Neutrophil (primary cell): Measurements from ENCODE around the gene RAPGEF3.

ENCODE experiments used
- H3K27ac ChIP-seq: fragments of 200-600 bp; sonication (generic); 2 replicates; pipeline ENCODE4 v1.5.1; 2016; ENCODE audit warnings: mild to moderate bottlenecking, moderate library complexity
- H3K27me3 ChIP-seq: fragments of 200-600 bp; sonication (generic); 2 replicates; pipeline ENCODE4 v1.6.0; 2016; ENCODE audit warnings: mild to moderate bottlenecking
- H3K36me3 ChIP-seq: fragments of 200-600 bp; sonication (generic); 2 replicates; pipeline ENCODE4 v1.5.1; 2017
- H3K4me1 ChIP-seq, 2 experiments: fragments of 200-600 bp in 1 of 2; sonication (generic) in 1 of 2; 1 replicate in 1 of 2; 2 replicates in 1 of 2; pipeline versions ENCODE4 v1.5.1 to v1.6.1; 2013 to 2016; ENCODE audit warnings: low read depth in 1 of 2, low read length in 1 of 2, mild to moderate bottlenecking in 1 of 2, moderate library complexity in 1 of 2; ENCODE audit not compliant: control insufficient read depth in 1 of 2, insufficient read depth in 1 of 2
- H3K4me3 ChIP-seq, 2 experiments: fragments of 200-600 bp in 1 of 2; sonication (generic) in 1 of 2; 1 replicate in 1 of 2; 2 replicates in 1 of 2; pipeline ENCODE4 v1.5.1; 2013 to 2016; ENCODE audit warnings: low read depth in 1 of 2, low read length in 1 of 2, mild to moderate bottlenecking in 1 of 2, moderate library complexity in 1 of 2
- H3K9me3 ChIP-seq: fragments of 200-600 bp; sonication (generic); 2 replicates; pipeline ENCODE4 v1.5.1; 2016
- TF ChIP-seq, protein P1 (sequence below): fragments of 200-600 bp; sonication (generic); IDR thresholded peaks from 2 replicates; pipeline ENCODE4 v1.5.1; 2016; ENCODE audit warnings: antibody characterized with exemption

Gene RAPGEF3

GRCh38 chr12:47751561-47751960 is 7.1 kb downstream of the RAPGEF3 start:
- TF ChIP-seq, protein P1, sequence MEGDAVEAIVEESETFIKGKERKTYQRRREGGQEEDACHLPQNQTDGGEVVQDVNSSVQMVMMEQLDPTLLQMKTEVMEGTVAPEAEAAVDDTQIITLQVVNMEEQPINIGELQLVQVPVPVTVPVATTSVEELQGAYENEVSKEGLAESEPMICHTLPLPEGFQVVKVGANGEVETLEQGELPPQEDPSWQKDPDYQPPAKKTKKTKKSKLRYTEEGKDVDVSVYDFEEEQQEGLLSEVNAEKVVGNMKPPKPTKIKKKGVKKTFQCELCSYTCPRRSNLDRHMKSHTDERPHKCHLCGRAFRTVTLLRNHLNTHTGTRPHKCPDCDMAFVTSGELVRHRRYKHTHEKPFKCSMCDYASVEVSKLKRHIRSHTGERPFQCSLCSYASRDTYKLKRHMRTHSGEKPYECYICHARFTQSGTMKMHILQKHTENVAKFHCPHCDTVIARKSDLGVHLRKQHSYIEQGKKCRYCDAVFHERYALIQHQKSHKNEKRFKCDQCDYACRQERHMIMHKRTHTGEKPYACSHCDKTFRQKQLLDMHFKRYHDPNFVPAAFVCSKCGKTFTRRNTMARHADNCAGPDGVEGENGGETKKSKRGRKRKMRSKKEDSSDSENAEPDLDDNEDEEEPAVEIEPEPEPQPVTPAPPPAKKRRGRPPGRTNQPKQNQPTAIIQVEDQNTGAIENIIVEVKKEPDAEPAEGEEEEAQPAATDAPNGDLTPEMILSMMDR, result no peak
- peaks cover 9% of the 10 kb centered on the region for H3K36me3 ChIP-seq
- no peaks in the 10 kb centered on the region for H3K27me3 ChIP-seq
- peaks cover 11% of the 10 kb centered on the region in 2 experiments for H3K4me1 ChIP-seq
- no peaks in the 10 kb centered on the region for H3K9me3 ChIP-seq
- no peak overlapping the region for H3K27ac ChIP-seq
- H3K4me3 ChIP-seq, result no peak overlapping the region

DNA sequence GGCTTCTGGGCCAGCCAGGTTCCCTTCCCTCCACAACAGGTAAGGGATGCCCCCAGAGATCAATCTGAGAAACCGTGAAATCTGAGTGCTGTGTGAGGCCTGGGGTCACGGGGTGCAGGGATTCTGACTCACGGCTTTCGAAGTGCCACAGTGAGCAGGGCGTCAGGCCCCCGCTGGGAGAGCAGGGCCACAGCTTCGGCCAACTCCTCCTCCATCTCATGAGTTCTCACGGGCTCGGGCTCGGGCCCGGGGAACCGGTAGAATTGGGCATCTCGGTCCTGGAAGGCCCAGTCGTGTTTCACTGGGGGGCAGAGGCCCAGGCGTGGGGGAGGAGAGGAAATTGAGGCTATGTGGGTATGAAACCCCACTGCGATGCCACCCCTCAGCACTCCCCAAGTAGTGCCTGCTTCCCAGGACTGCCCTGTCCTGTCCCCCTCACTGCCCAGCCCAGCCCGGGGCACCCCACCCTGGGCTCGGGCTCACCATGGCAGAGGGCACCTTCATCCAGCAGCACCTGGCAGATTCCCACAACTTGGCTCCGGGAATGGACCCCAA is 7.7 kb downstream of the RAPGEF3 start:
- no peak overlapping the region for H3K4me3 ChIP-seq
- no peak overlapping the region for H3K27ac ChIP-seq
- no peaks in the 10 kb centered on the region for H3K27me3 ChIP-seq
- H3K36me3 ChIP-seq, result peaks cover 9% of the 10 kb centered on the region
- no peaks in the 10 kb centered on the region for H3K9me3 ChIP-seq
- TF ChIP-seq, protein P1, result no peak
- H3K4me1 ChIP-seq, result peaks cover 11% of the 10 kb centered on the region in 2 experiments

DNA sequence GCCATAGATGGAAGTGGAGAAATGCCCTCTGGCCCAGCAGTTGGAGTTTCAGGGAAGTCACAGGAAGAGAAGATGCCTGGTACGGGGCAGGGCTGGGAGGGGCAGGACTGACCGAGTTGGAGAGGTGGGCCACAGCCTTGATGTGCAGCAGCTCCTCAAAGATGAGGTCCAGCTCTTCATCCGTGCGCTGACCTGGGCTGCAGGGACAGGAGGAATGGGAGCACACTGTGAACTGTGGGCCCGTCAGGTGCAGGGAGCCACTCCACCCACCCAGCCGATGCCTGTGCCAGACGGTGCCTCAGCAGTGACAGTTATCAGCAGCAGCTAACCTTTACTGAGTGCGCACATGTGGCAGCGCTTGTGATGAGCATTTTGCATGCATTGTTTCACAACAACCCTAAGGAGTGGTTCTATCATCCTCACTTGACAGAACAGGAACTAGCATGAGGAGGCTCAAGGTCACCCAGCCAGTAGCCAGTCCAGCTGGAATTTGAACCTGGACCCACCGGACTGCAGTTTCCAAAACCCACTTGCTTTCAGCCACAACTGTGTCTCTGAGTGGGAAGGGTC is 8.4 kb downstream of the RAPGEF3 start:
- Histone ChIP-seq H3K9me3 (no peaks in the 10 kb centered on the region), H3K4me1 (peaks cover 11% of the 10 kb centered on the region in 2 experiments), H3K27me3 (no peaks in the 10 kb centered on the region), H3K4me3 (no peak overlapping the region), H3K36me3 (peaks cover 9% of the 10 kb centered on the region), H3K27ac (no peak overlapping the region)
- TF ChIP-seq, protein P1, result no peak

GRCh38 chr12:47748899-47749298 is 9.8 kb downstream of the RAPGEF3 start:
- H3K4me1 ChIP-seq, result peaks cover 9 to 10% of the 10 kb centered on the region in 2 experiments
- peaks cover 9% of the 10 kb centered on the region for H3K36me3 ChIP-seq
- H3K4me3 ChIP-seq, result no peak overlapping the region
- no peaks in the 10 kb centered on the region for H3K27me3 ChIP-seq
- no peaks in the 10 kb centered on the region for H3K9me3 ChIP-seq
- TF ChIP-seq, protein P1, result no peak
- no peak overlapping the region for H3K27ac ChIP-seq

- Histone ChIP-seq H3K4me3 (no peak overlapping the region), H3K36me3 (peaks cover 9% of the 10 kb centered on the region), H3K9me3 (no peaks in the 10 kb centered on the region), H3K27ac (no peak overlapping the region), H3K27me3 (no peaks in the 10 kb centered on the region), H3K4me1 (peaks cover 5 to 7% of the 10 kb centered on the region in 2 experiments)
- TF ChIP-seq, protein P1, result no peak
Measured at GRCh38 chr12:47748507-47748828, 10.2 kb downstream of the RAPGEF3 start.
